Ecto neural progenitor cell (in vitro differentiated cells): ENCODE measurements around the gene TACSTD2.
A peak's percentile ranks its signal among the peaks of the same experiment; 100 is the strongest.
"Not testable (repeated sequence)": the region's sequence is repeated elsewhere in the genome, so short reads cannot be mapped to it uniquely, and the experiment has no call there.

Experiments
- DNase-seq: peaks from one replicate; pipeline ENCODE4 v3.0.0-alpha.2; 2018; ENCODE audit warnings: low spot score

Gene TACSTD2

GRCh38 chr1:58563715-58564114 is 13.3 kb downstream of the TACSTD2 start:
- not testable (repeated sequence) for DNase-seq

- no peak for DNase-seq
Measured at GRCh38 chr1:58561633-58562032, 15.4 kb downstream of the TACSTD2 start.

GRCh38 chr1:58555393-58555792 is 21.7 kb downstream of the TACSTD2 start:
- no peak for DNase-seq

GRCh38 chr1:58551186-58552140 is 25.6 kb downstream of the TACSTD2 start:
- DNase-seq, result no peak

- DNase-seq, result not testable (repeated sequence)
Measured at GRCh38 chr1:58549291-58549690, 27.8 kb downstream of the TACSTD2 start.

GRCh38 chr1:58548371-58548770 is 28.7 kb downstream of the TACSTD2 start:
- DNase-seq, result no peak

- peak; percentile 98 for DNase-seq
Measured at GRCh38 chr1:58546520-58547308, 30.3 kb downstream of the TACSTD2 start, which contains the start of gene OMA1. Gene OMA1 (minus strand): TSS chr1:58546726. CDS start chr1:58539294, 7,432 bp downstream.

GRCh38 chr1:58545591-58546519 is 31.2 kb downstream of the TACSTD2 start:
- DNase-seq, result no peak

- DNase-seq, result no peak
Measured at GRCh38 chr1:58543260-58543659, 33.8 kb downstream of the TACSTD2 start.

- no peak for DNase-seq
Measured at GRCh38 chr1:58539553-58539952, 37.5 kb downstream of the TACSTD2 start.

GRCh38 chr1:58538821-58539220 is 38.2 kb downstream of the TACSTD2 start:
- DNase-seq, result no peak

- DNase-seq, result not testable (repeated sequence)
Measured at GRCh38 chr1:58531842-58532241, 45.2 kb downstream of the TACSTD2 start.

GRCh38 chr1:58529284-58529683 is 47.8 kb downstream of the TACSTD2 start:
- DNase-seq, result no peak

- DNase-seq, result no peak
Measured at GRCh38 chr1:58528518-58528917, 48.5 kb downstream of the TACSTD2 start.
